GM21528 (cell line): ENCODE measurements around the gene C1orf52.

Experiments used
- ATAC-seq: cut with Tn5 transposase; IDR thresholded peaks from one replicate; pipeline ENCODE4 v1.9.1; 2021; ENCODE audit warnings: mild to moderate bottlenecking, moderate library complexity; ENCODE audit not compliant: unreplicated experiment, low FRiP score

The C1orf52 gene

GRCh38 chr1:85200463-85201339 lies 58.8 kb downstream of the C1orf52 start, which contains the start of gene SYDE2:
Gene SYDE2 (minus strand): TSS chr1:85201016. CDS start chr1:85200996, 20 bp downstream.
- peak; percentile 85 for ATAC-seq
